ENCODE results near the gene TNS3.

The TNS3 gene

GRCh38 chr7:47285860-47286491, 295.9 kb downstream of the TNS3 start:
- no peak for DNase-seq (ENCODE audit: low read depth in 3 of 3)

- no peak for DNase-seq (ENCODE audit: low read depth in 3 of 3)
Measured at GRCh38 chr7:47284691-47285635, 296.9 kb downstream of the TNS3 start.

DNA sequence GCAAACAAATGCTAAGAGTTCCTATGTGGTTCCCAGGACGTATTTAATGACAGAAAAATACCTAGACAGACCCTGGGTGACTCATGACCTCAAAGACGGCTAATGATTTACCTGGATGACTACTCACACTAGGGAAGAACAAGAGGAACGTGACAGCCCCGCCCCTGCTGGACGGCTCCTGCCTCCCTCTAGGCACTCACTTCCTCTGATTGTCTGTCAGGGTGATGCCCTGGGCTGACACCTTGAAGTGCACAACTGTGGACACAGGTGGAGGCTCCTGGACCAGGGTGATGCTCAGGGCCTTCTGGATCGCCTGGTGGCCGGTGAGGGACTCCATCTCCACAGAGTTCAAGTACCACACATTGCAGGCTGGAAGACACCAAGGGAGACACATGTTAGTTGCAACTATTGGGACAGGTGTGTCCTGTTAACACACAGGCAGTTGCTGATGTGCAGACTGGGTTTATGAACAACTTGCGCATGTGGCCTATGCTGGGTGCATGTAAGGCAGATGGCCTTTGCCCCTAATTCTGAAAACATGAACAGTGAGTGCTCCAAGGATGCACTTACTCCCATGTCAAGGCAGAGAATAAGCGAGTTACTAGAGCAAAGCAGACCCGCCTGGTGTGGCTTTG, 298.3 kb downstream of the TNS3 start:
- DNase-seq (ENCODE audit: low read depth in 3 of 3), result no peak

DNA sequence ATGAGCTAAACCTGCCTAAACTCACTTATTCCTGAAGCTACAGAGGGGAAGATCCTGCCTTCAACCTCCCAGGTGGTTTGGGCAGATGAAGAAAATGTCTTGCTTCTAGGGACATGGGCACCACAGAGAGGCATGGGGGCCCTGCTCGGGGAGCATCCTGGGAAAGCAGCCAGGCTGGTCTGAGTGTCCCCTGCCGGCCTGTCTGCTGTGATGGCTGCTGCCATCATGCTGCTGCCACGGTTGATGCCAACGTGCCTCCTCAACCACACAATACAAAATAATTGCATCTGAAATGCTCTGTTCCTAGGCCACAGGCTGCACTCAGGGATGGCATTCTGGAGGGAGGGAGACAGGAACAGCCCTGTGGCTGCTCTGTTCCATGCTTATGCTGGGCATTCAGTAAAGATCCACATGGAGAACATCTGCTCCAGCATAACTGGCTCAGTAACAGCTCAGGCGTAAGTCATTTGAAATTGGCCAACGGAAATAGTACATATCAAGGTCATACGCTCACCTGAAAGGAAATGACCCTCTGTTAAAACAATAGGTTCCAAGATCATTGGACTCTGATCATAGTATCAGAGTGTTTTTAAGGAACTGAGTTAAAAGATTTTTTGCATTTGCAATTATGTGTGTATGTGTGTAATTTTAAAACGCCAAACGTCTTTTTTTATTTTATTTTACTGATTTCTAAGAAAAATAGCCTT, 299.0 kb downstream of the TNS3 start:
- DNase-seq (ENCODE audit: low read depth in 3 of 3), result no peak

GRCh38 chr7:47281966-47282643, 299.8 kb downstream of the TNS3 start:
- no peak for DNase-seq (ENCODE audit: low read depth in 3 of 3)

DNA sequence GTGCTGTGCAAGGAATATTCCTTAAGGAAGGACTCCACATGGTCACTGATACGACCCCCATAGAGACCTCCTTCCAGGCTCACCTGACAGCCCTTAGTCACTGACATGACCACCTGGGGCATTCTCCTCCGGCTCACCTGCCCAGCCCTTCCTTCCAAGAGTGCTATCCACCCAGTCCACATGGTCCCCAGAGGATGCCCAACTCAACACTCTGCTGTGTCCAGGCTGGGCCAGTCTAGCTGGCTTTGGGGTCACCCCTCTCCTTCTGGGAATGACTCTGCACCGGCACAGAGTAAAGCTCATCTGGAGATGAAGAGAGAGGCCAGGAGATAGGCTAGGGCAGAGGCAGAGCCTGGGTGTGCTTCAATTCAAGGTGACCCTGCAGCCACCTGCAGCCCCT, 300.8 kb downstream of the TNS3 start:
- no peak for DNase-seq (ENCODE audit: low read depth in 3 of 3)

- no peak for DNase-seq (ENCODE audit: low read depth in 3 of 3)
Measured at GRCh38 chr7:47280114-47280513, 301.8 kb downstream of the TNS3 start.

GRCh38 chr7:47278043-47278442, 303.9 kb downstream of the TNS3 start:
- no peak for DNase-seq (ENCODE audit: low read depth in 3 of 3)

- DNase-seq (ENCODE audit: low read depth in 3 of 3), result no peak
Measured at GRCh38 chr7:47277321-47277781, 304.6 kb downstream of the TNS3 start.

GRCh38 chr7:47273974-47274766, 307.7 kb downstream of the TNS3 start:
- DNase-seq (ENCODE audit: low read depth in 3 of 3), result no peak

DNA sequence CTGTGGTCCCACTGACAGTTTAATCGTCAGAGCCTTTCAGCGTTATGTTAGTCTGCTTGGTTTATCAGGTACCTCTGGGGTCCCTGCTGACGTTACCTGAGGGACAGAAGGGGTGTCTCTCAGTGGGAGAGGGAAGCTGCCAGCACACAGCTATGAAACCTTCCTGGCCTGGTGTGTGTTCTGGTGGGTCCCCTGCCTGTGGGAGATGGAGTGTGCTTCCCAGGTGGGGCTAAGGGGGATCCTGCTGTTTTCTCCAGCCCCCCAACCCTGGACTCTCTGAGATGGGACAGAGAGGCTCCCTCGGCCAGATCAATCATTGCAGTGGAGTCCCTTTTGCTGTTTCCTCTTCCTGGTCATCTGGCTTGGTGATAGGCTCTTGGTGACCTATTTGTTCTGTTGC, 308.8 kb downstream of the TNS3 start:
- DNase-seq (ENCODE audit: low read depth in 3 of 3), result no peak

GRCh38 chr7:47271749-47272148, 310.2 kb downstream of the TNS3 start:
- no peak for DNase-seq (ENCODE audit: low read depth in 3 of 3)

DNA sequence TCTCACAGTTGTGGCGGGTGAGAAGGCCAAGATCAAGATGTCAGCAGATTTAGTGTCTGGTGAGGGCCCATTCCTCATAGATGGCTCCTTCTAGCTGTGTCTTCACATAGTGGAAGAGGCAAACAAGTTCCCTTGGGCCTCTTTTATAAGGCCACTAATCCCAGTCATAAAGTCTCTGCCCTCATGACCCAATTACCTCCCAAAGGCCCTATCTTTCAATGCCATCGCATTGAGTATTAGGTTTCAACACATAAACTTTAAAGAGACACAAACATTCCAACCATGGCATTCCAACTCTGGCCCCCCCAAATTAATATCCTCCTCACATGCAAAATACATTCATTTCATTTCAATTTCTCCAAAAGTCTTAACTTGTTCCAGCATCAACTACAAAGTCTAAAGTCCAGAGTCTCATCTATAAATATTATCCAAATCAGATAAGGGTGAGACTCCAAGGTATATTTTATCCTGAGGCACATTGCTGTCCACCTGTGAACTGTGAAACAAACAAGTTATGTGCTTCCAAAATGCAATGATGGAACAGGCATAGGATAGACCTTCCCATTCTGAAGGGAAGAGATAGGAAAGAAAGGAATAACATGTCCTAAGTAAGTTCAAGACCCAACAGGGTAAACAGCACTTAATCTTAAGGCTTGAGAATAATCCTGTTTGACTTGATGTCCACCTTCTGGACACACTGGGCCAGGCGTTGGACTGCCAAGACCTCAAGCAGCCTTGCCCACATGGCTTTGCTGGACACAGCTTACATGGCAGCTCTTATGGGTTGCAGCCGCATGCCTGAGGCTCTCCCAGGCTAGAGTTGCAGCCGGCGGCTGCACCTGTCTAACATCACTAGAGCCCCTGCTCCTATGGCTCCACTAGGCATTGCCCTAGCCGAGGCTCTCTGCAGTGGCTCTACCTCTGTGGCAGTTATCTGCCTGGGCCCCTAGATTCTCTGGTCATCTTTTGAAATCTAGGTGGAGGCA, 312.8 kb downstream of the TNS3 start:
- no peak for DNase-seq (ENCODE audit: low read depth in 3 of 3)

DNA sequence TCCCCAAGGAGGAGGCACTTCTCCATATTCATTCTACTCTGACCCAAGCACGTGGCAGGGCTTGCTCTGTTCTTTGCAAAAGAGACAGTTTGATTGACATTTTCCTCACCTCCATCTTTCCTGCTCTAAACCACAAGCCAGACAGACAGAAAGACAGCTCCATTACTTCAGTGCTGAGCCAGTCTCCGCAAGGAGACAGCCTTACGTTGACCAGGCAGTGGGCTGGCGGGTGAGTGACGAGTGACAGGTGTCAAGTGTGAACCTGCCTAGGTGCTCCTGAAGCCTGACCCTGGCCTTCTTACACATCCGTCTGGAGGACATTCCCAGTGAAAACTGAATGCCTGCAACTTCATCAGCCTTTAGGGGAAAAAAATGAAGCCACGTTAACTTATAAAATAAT, 314.6 kb downstream of the TNS3 start:
- no peak for DNase-seq (ENCODE audit: low read depth in 3 of 3)

GRCh38 chr7:47266799-47267198, 315.1 kb downstream of the TNS3 start:
- no peak for DNase-seq (ENCODE audit: low read depth in 3 of 3)

DNA sequence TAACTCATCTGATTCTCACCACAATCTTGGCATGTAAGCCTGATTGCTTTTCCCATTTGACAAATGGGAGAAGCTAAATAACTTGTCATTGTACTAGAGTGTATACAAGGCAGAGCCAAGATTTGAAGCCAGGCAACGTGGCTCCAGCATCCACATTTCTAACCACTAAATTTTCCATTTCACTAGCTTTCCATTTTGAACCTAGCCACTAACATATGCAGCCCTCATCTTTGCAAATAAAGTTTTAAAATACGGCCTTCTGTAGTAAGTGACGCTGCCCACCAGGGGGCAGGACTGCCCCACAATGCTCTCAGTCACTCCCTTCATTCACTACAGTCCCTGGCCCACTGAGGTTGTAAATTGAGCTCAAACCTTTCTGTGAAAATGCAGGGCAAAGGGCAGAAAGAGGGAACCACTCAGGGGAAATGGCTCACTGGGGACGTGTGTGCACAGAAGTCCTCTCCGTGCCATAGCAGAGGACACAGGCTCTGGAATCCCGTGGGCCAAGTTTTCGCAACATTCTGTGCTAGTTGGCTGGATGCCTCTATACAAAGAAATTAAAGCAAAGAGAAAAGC, 315.7 kb downstream of the TNS3 start:
- DNase-seq (ENCODE audit: low read depth in 3 of 3), result no peak

GRCh38 chr7:47265621-47266020, 316.3 kb downstream of the TNS3 start:
- DNase-seq (ENCODE audit: low read depth in 3 of 3), result no peak

GRCh38 chr7:47264021-47264651, 317.8 kb downstream of the TNS3 start:
- DNase-seq (ENCODE audit: low read depth in 3 of 3), result no peak

DNA sequence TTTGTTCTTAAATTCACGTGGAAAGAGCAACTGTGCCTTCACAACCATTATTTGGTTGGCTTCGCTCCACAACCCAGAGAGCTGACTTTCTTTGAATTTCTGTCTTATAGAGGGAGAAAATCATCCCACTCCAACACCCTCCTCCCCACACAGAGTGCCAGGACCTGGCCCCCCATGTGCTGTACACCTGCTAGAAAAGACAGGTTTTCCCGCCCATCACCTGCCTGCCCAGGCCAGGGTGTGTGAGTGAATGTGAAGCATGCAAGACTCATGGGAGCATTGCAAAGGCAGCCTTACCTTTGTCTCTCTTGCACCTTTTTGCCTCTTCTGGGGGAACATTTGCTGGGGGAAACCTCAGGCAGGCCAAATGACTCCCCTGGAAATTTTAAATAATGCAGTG, 319.0 kb downstream of the TNS3 start:
- DNase-seq (ENCODE audit: low read depth in 3 of 3), result no peak

All from stimulated activated CD4-positive, alpha-beta T cell treated with anti-CD3 and anti-CD28 coated beads, TNF-alpha, amount 100 ng/mL, for 4 hours (primary cell).